ENCODE data around the gene ZBBX.

DNA sequence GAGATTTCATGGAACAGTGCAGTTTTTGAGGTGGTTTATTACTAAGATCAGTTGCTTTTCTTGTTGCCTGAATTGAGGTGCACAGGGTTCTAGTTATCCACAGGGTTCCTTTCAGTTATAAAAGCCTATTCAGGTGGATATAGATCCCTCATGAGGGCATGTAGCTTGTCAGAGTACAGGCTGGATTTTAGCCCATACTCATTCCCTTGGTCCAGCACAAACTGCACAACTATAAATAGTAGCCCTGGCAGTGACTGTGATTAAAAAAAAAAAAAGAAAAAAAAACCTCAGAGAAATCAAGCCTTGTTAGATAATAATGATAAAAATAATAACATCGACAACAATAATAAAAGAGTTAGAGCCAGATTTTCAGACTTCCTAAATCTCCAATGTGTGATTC is 154.3 kb downstream of the ZBBX start:
- TF ChIP-seq EP300 (IDR thresholded peaks at IDR 0.05) (no peak), POLR2AphosphoS5 (IDR thresholded peaks at IDR 0.05) (no peak)
- TF ChIP-seq, protein P1, sequence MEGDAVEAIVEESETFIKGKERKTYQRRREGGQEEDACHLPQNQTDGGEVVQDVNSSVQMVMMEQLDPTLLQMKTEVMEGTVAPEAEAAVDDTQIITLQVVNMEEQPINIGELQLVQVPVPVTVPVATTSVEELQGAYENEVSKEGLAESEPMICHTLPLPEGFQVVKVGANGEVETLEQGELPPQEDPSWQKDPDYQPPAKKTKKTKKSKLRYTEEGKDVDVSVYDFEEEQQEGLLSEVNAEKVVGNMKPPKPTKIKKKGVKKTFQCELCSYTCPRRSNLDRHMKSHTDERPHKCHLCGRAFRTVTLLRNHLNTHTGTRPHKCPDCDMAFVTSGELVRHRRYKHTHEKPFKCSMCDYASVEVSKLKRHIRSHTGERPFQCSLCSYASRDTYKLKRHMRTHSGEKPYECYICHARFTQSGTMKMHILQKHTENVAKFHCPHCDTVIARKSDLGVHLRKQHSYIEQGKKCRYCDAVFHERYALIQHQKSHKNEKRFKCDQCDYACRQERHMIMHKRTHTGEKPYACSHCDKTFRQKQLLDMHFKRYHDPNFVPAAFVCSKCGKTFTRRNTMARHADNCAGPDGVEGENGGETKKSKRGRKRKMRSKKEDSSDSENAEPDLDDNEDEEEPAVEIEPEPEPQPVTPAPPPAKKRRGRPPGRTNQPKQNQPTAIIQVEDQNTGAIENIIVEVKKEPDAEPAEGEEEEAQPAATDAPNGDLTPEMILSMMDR (IDR thresholded peaks at IDR 0.05) = no peak

Measured in suprapubic skin (tissue), 4 donors.